B cell (primary cell): ENCODE results near the gene PRR16. TPM values are rescaled to one million over a fixed set of nuclear protein-coding genes. Genes with fewer than 3 reads are reported as not detected.

Experiments
- ATAC-seq: fragments of 200-7000 bp; cut with Tn5 transposase; one replicate; pipeline ENCODE4 v1.10.0; 2021; ENCODE audit warnings: low read depth, mild to moderate bottlenecking, moderate number of reproducible peaks, moderate library complexity
- CTCF ChIA-PET: fragments of 350-600 bp; sonication (Branson Sonifier 250); formaldehyde crosslinking; loops from one replicate; lab custom pipeline; 2021; ENCODE audit warnings: antibody characterized with exemption, inconsistent platforms; lab: Charles Lee
- POLR2A ChIA-PET: fragments of 350-600 bp; sonication (Branson Sonifier 250); formaldehyde crosslinking; loops from one replicate; lab custom pipeline; 2021; ENCODE audit warnings: antibody characterized with exemption; lab: Charles Lee
- DNase-seq: peaks from one replicate; pipeline ENCODE4 v3.0.0; 2013
- H2AFZ ChIP-seq: 2 replicates; pipeline ENCODE4 v1.6.1; 2012; ENCODE audit warnings: mild to moderate bottlenecking, low read depth, low read length; ENCODE audit not compliant: insufficient read depth, poor library complexity, severe bottlenecking
- H3K27ac ChIP-seq, 2 donors: 1 replicate in 1 of 2; 2 replicates in 1 of 2; pipeline ENCODE4 v1.5.1; 2012 to 2013; ENCODE audit warnings: low read length in 2 of 2, mild to moderate bottlenecking in 2 of 2, moderate library complexity in 1 of 2
- H3K27me3 ChIP-seq, 4 experiments: fragments of 200-600 bp in 1 of 4; sonication (generic) in 1 of 4; replicated peaks in 1 of 4; 1 replicate in 2 of 4; 2 replicates in 2 of 4; pipeline versions ENCODE4 v1.6.1 to v1.7.0; 2013 to 2016; ENCODE audit warnings: low read length in 3 of 4, mild to moderate bottlenecking in 2 of 4, mixed read lengths in 1 of 4, moderate library complexity in 1 of 4; ENCODE audit not compliant: insufficient read depth in 4 of 4, control insufficient read depth in 3 of 4; ENCODE audit errors: control extremely low read depth in 1 of 4
- H3K36me3 ChIP-seq, 2 experiments: replicated peaks in 1 of 2; 1 replicate in 1 of 2; 2 replicates in 1 of 2; pipeline versions ENCODE4 v1.6.1 to v1.7.1; 2013; ENCODE audit warnings: low read length in 1 of 2; ENCODE audit not compliant: insufficient read depth in 2 of 2, control insufficient read depth in 1 of 2; ENCODE audit errors: control extremely low read depth in 1 of 2, extremely low read depth in 1 of 2
- H3K4me1 ChIP-seq, 2 donors: fragments of 200-600 bp in 1 of 2; sonication (generic) in 1 of 2; 1 replicate in 1 of 2; 2 replicates in 1 of 2; pipeline versions ENCODE4 v1.5.1 to v1.6.1; 2013 to 2017; ENCODE audit warnings: low read length in 2 of 2; ENCODE audit not compliant: control insufficient read depth in 2 of 2, insufficient read depth in 2 of 2
- H3K4me2 ChIP-seq: replicated peaks from 2 replicates; pipeline ENCODE3; 2012; ENCODE audit warnings: mild to moderate bottlenecking, low read depth, low read length; ENCODE audit not compliant: poor library complexity, severe bottlenecking
- H3K4me3 ChIP-seq, 5 experiments: fragments of 200-600 bp in 1 of 5; sonication (generic) in 1 of 5; 1 replicate in 3 of 5; 2 replicates in 2 of 5; pipeline versions ENCODE4 v1.5.1 to v1.7.0; 2011 to 2016; ENCODE audit warnings: low read length in 4 of 5, mild to moderate bottlenecking in 4 of 5, low read depth in 2 of 5, control low read depth in 1 of 5, moderate library complexity in 1 of 5; ENCODE audit not compliant: insufficient read depth in 1 of 5; ENCODE audit errors: control extremely low read depth in 1 of 5, extremely low read depth in 1 of 5
- H3K79me2 ChIP-seq: fragments of 200-600 bp; sonication (generic); one replicate; pipeline ENCODE4 v1.6.0; 2016; ENCODE audit warnings: low read length; ENCODE audit not compliant: control insufficient read depth, insufficient read depth
- H3K9ac ChIP-seq: fragments of 200-600 bp; sonication (generic); 2 replicates; pipeline ENCODE4 v1.6.1; 2017; ENCODE audit warnings: mild to moderate bottlenecking, low read length, moderate library complexity
- H3K9me3 ChIP-seq, 3 donors: one replicate each; pipeline versions ENCODE4 v1.6.1 to v1.7.1; 2013; ENCODE audit warnings: low read length in 2 of 3; ENCODE audit not compliant: control insufficient read depth in 2 of 3, insufficient read depth in 1 of 3; ENCODE audit errors: control extremely low read depth in 1 of 3
- H4K20me1 ChIP-seq: 2 replicates; pipeline ENCODE4 v1.6.0; 2012; ENCODE audit warnings: mild to moderate bottlenecking, low read length; ENCODE audit not compliant: insufficient read depth, control insufficient read depth, poor library complexity, severe bottlenecking
- H3K27ac Mint-ChIP-seq: one replicate; pipeline ENCODE4 v1.8.0; 2021; ENCODE audit warnings: mixed read lengths
- H3K27me3 Mint-ChIP-seq: one replicate; pipeline ENCODE4 v1.8.0; 2021; ENCODE audit warnings: mixed read lengths
- H3K4me1 Mint-ChIP-seq: one replicate; pipeline ENCODE4 v1.8.0; 2021; ENCODE audit warnings: mixed read lengths
- H3K4me3 Mint-ChIP-seq: one replicate; pipeline ENCODE4 v1.8.0; 2021; ENCODE audit warnings: mixed read lengths
- H3K9me3 Mint-ChIP-seq: one replicate; pipeline ENCODE4 v1.8.0; 2022; ENCODE audit warnings: mixed read lengths; ENCODE audit not compliant: insufficient read depth
- CTCF ChIP-seq: fragments of 200-600 bp; IDR thresholded peaks from one replicate; pipeline ENCODE4 v1.8.0; 2022; ENCODE audit warnings: antibody characterized with exemption, mild to moderate bottlenecking
- EZH2 ChIP-seq: IDR thresholded peaks from 2 replicates; pipeline ENCODE4 v1.6.1; 2012; ENCODE audit warnings: borderline replicate concordance, low read depth, mild to moderate bottlenecking, moderate library complexity, low read length; ENCODE audit not compliant: insufficient read depth, poor library complexity, severe bottlenecking
- WGBS: methylation state at CpG from one replicate; pipeline ENCODE4 v1.1.5; 2013; ENCODE audit warnings: missing lambda C conversion rate; ENCODE audit not compliant: insufficient coverage; 5-methylcytosine and 5-hydroxymethylcytosine counted together
- intact Hi-C: fragments of 100-400 bp; cut with micrococcal nuclease; formaldehyde crosslinking; loops from one replicate; pipeline ENCODE4 v1.10.0; 2022
- polyA plus RNA-seq: library from polyadenylated mRNA; depleted of rRNA; stranded (reverse); fragments of >200 nt; gene quantifications from 2 replicates; pipeline ENCODE4 v1.2.3, GENCODE V29; 2012
- total RNA-seq, 2 donors: library from RNA; stranded (reverse); fragments of 120-200 nt in 1 of 2; gene quantifications; 1 replicate in 1 of 2; 2 replicates in 1 of 2; pipeline versions ENCODE4 v1.2.3 to v1.2.4, GENCODE V29; 2013 to 2022

The PRR16 gene
- total and polyA plus RNA-seq, 2 donors (not counting 1 experiment from before 2014, with no cell fraction given), result 0.16 TPM; not detected in 1

GRCh38 chr5:120546922-120547321 is 82.8 kb downstream of the PRR16 start:
- Histone ChIP-seq H3K36me3 (no peaks in the 10 kb centered on the region), H3K27ac (no peak overlapping the region), H2AFZ (no peak overlapping the region), H3K4me1 (no peaks in the 10 kb centered on the region), H3K9me3 (no peaks in the 10 kb centered on the region), H3K9ac (no peak overlapping the region), H3K27me3 (no peaks in the 10 kb centered on the region), H3K4me3 (no peak overlapping the region), H3K4me2 (no peak overlapping the region), H4K20me1 (no peaks in the 10 kb centered on the region), H3K79me2 (no peaks in the 10 kb centered on the region)
- ChIA-PET POLR2A (no interaction called here), CTCF (no interaction called here)
- Mint-ChIP-seq H3K9me3 (no peaks in the 10 kb centered on the region), H3K27ac (no peak overlapping the region), H3K4me1 (no peaks in the 10 kb centered on the region), H3K4me3 (no peak overlapping the region), H3K27me3 (no peaks in the 10 kb centered on the region)
- TF ChIP-seq EZH2, result no peak
- no peak for TF ChIP-seq CTCF
- no CpG with 5 or more reads among the region's 2 CpGs for WGBS
- ATAC-seq, result no peak
- intact Hi-C loops, result no loop called here
- DNase-seq, result no peak

GRCh38 chr5:120550358-120550757 is 86.3 kb downstream of the PRR16 start:
- no peak overlapping the region for H3K27ac ChIP-seq
- H3K27me3 ChIP-seq, result no peaks in the 10 kb centered on the region
- WGBS, result 100% methylated on average over 1 of the region's 2 CpGs
- TF ChIP-seq CTCF (no peak), EZH2 (no peak)
- no peaks in the 10 kb centered on the region for H3K27me3 Mint-ChIP-seq
- ChIA-PET POLR2A (no interaction called here), CTCF (no interaction called here)
- H3K36me3 ChIP-seq, result no peaks in the 10 kb centered on the region
- intact Hi-C loops, result no loop called here
- H3K4me1 Mint-ChIP-seq, result no peaks in the 10 kb centered on the region
- no peak for DNase-seq
- no peaks in the 10 kb centered on the region for H3K9me3 Mint-ChIP-seq
- H4K20me1 ChIP-seq, result no peaks in the 10 kb centered on the region
- H3K4me1 ChIP-seq, result no peaks in the 10 kb centered on the region
- H3K4me3 Mint-ChIP-seq, result no peak overlapping the region
- no peaks in the 10 kb centered on the region for H3K9me3 ChIP-seq
- no peaks in the 10 kb centered on the region for H3K79me2 ChIP-seq
- no peak overlapping the region for H3K4me3 ChIP-seq
- H3K27ac Mint-ChIP-seq, result no peak overlapping the region
- no peak overlapping the region for H2AFZ ChIP-seq
- H3K9ac ChIP-seq, result no peak overlapping the region
- ATAC-seq, result no peak
- H3K4me2 ChIP-seq, result no peak overlapping the region
